NT2/D1 (cell line): ENCODE results near the gene MUC4.

Source experiments
- SUZ12 ChIP-seq: IDR thresholded peaks from 2 replicates; pipeline ENCODE4 v1.6.1; 2011; ENCODE audit not compliant: insufficient read length, insufficient read depth; ENCODE audit errors: extremely low read depth
- ZNF274 ChIP-seq: IDR thresholded peaks from 2 replicates; pipeline ENCODE4 v1.6.1; 2011; ENCODE audit warnings: mild to moderate bottlenecking, low read depth, low read length

GRCh38 chr3:195764961-195765706, 46.6 kb downstream of the MUC4 start:
- TF ChIP-seq ZNF274 (no peak), SUZ12 (no peak)
